ENCODE measurements around the gene NADSYN1. TPM values are rescaled to one million over a fixed set of nuclear protein-coding genes. Genes with fewer than 3 reads are reported as not detected.

The NADSYN1 gene
- total RNA-seq, 2 donors from 2014 or later: 117 to 129 TPM

- Mint-ChIP-seq H3K9me3 (no peaks in the 10 kb centered on the region), H3K4me3 (peak overlapping the region; percentile 91), H3K27ac (peak overlapping the region; percentile 45 to 93), H3K36me3 (peaks cover 9% of the 10 kb centered on the region), H3K4me1 (ENCODE audit: low read depth in 2 of 2) (peaks cover 44 to 60% of the 10 kb centered on the region in 2 donors), H3K27me3 (no peaks in the 10 kb centered on the region)
- ATAC-seq (no peak), DNase-seq (ENCODE audit: low spot score) (peak; percentile 0)
Observed at GRCh38 chr11:71450939-71451338, 2.1 kb upstream of the NADSYN1 start.

- ATAC-seq: no peak
- H3K36me3 Mint-ChIP-seq: peaks cover 8% of the 10 kb centered on the region
Observed at GRCh38 chr11:71451596-71452198, 1.3 kb upstream of the NADSYN1 start.

GRCh38 chr11:71452199-71453036, 585 bp upstream of the NADSYN1 start:
- H3K4me1 Mint-ChIP-seq (ENCODE audit: low read depth in 2 of 2): peaks cover 45 to 60% of the 10 kb centered on the region in 2 donors
- H3K27me3 Mint-ChIP-seq: no peaks in the 10 kb centered on the region
- peak overlapping the region; percentile 93 to 96 for H3K27ac Mint-ChIP-seq
- H3K36me3 Mint-ChIP-seq: peaks cover 8% of the 10 kb centered on the region
- H3K9me3 Mint-ChIP-seq: no peaks in the 10 kb centered on the region
- H3K4me3 Mint-ChIP-seq: peak overlapping the region; percentile 91
- DNase-seq (ENCODE audit: low spot score): peak; percentile 68
- peak in 1 of 2 donors; percentile 37 for ATAC-seq

More at GRCh38 chr11:71451596-71452198, 1.3 kb upstream of the NADSYN1 start:
- Mint-ChIP-seq H3K4me3 (peak overlapping the region; percentile 91), H3K27ac (peak overlapping the region; percentile 93 to 96), H3K27me3 (no peaks in the 10 kb centered on the region), H3K9me3 (no peaks in the 10 kb centered on the region), H3K4me1 (ENCODE audit: low read depth in 2 of 2) (peaks cover 50 to 65% of the 10 kb centered on the region in 2 donors)
- DNase-seq (ENCODE audit: low spot score): peak; percentile 56

GRCh38 chr11:71453918-71454304, 908 bp downstream of the NADSYN1 start:
- DNase-seq (ENCODE audit: low spot score): no peak
- ATAC-seq: no peak
- Mint-ChIP-seq H3K36me3 (peaks cover 14% of the 10 kb centered on the region), H3K4me3 (peak overlapping the region; percentile 91), H3K27me3 (no peaks in the 10 kb centered on the region), H3K27ac (peak overlapping the region; percentile 93 to 96), H3K4me1 (ENCODE audit: low read depth in 2 of 2) (peaks cover 45 to 61% of the 10 kb centered on the region in 2 donors), H3K9me3 (no peaks in the 10 kb centered on the region)

- ATAC-seq (no peak), DNase-seq (ENCODE audit: low spot score) (no peak)
- H3K4me1 Mint-ChIP-seq (ENCODE audit: low read depth in 2 of 2): peaks cover 39 to 55% of the 10 kb centered on the region in 2 donors
- no peaks in the 10 kb centered on the region for H3K9me3 Mint-ChIP-seq
- peak overlapping the region; percentile 82 for H3K4me3 Mint-ChIP-seq
- H3K27me3 Mint-ChIP-seq: no peaks in the 10 kb centered on the region
- peaks cover 15% of the 10 kb centered on the region for H3K36me3 Mint-ChIP-seq
- peak overlapping the region; percentile 35 to 50 for H3K27ac Mint-ChIP-seq
Observed at GRCh38 chr11:71454470-71455113, 1.6 kb downstream of the NADSYN1 start.

GRCh38 chr11:71456294-71456693, 3.3 kb downstream of the NADSYN1 start:
- H3K27ac Mint-ChIP-seq: no peak overlapping the region
- peak overlapping the region; percentile 9 for H3K4me3 Mint-ChIP-seq
- no peak for ATAC-seq
- DNase-seq (ENCODE audit: low spot score): no peak
- H3K4me1 Mint-ChIP-seq (ENCODE audit: low read depth in 2 of 2): peaks cover 39 to 48% of the 10 kb centered on the region in 2 donors
- H3K27me3 Mint-ChIP-seq: no peaks in the 10 kb centered on the region
- peaks cover 31% of the 10 kb centered on the region for H3K36me3 Mint-ChIP-seq
- no peaks in the 10 kb centered on the region for H3K9me3 Mint-ChIP-seq

GRCh38 chr11:71456831-71457230, 3.8 kb downstream of the NADSYN1 start:
- Mint-ChIP-seq H3K4me1 (ENCODE audit: low read depth in 2 of 2) (peaks cover 35 to 43% of the 10 kb centered on the region in 2 donors), H3K27me3 (no peaks in the 10 kb centered on the region), H3K9me3 (no peaks in the 10 kb centered on the region), H3K27ac (no peak overlapping the region), H3K4me3 (no peak overlapping the region), H3K36me3 (peaks cover 31% of the 10 kb centered on the region)
- ATAC-seq (no peak), DNase-seq (ENCODE audit: low spot score) (no peak)

GRCh38 chr11:71458146-71459070, 5.4 kb downstream of the NADSYN1 start:
- Mint-ChIP-seq H3K27me3 (no peaks in the 10 kb centered on the region), H3K4me1 (ENCODE audit: low read depth in 2 of 2) (peaks cover 32 to 34% of the 10 kb centered on the region in 2 donors), H3K9me3 (no peaks in the 10 kb centered on the region), H3K27ac (no peak overlapping the region), H3K36me3 (peaks cover 36% of the 10 kb centered on the region), H3K4me3 (no peak overlapping the region)
- no peak for DNase-seq (ENCODE audit: low spot score)
- peak in 1 of 2 donors; percentile 28 for ATAC-seq

GRCh38 chr11:71459076-71459766, 6.2 kb downstream of the NADSYN1 start:
- Mint-ChIP-seq H3K27me3 (no peaks in the 10 kb centered on the region), H3K4me3 (no peak overlapping the region), H3K27ac (no peak overlapping the region), H3K9me3 (no peaks in the 10 kb centered on the region), H3K36me3 (peaks cover 36% of the 10 kb centered on the region), H3K4me1 (ENCODE audit: low read depth in 2 of 2) (peaks cover 30 to 32% of the 10 kb centered on the region in 2 donors)
- ATAC-seq (peak; percentile 32 to 46), DNase-seq (ENCODE audit: low spot score) (no peak)

GRCh38 chr11:71459767-71460320, 6.8 kb downstream of the NADSYN1 start:
- ATAC-seq (peak in 1 of 2 donors; percentile 10), DNase-seq (ENCODE audit: low spot score) (no peak)
- Mint-ChIP-seq H3K4me3 (no peak overlapping the region), H3K36me3 (peaks cover 36% of the 10 kb centered on the region), H3K27ac (no peak overlapping the region), H3K27me3 (no peaks in the 10 kb centered on the region), H3K4me1 (ENCODE audit: low read depth in 2 of 2) (peaks cover 25 to 28% of the 10 kb centered on the region in 2 donors), H3K9me3 (no peaks in the 10 kb centered on the region)

GRCh38 chr11:71461696-71462095, 8.7 kb downstream of the NADSYN1 start:
- H3K4me3 Mint-ChIP-seq: no peak overlapping the region
- peaks cover 11 to 18% of the 10 kb centered on the region in 2 donors for H3K4me1 Mint-ChIP-seq (ENCODE audit: low read depth in 2 of 2)
- H3K27ac Mint-ChIP-seq: no peak overlapping the region
- no peaks in the 10 kb centered on the region for H3K9me3 Mint-ChIP-seq
- no peaks in the 10 kb centered on the region for H3K27me3 Mint-ChIP-seq
- ATAC-seq: no peak
- no peak for DNase-seq (ENCODE audit: low spot score)
- peaks cover 34% of the 10 kb centered on the region for H3K36me3 Mint-ChIP-seq

GRCh38 chr11:71462726-71463125, 9.7 kb downstream of the NADSYN1 start:
- no peak for ATAC-seq
- DNase-seq (ENCODE audit: low spot score): peak; percentile 13

More at GRCh38 chr11:71462726-71463125, 9.7 kb downstream of the NADSYN1 start:
- Mint-ChIP-seq H3K36me3 (peaks cover 39% of the 10 kb centered on the region), H3K27me3 (no peaks in the 10 kb centered on the region), H3K9me3 (no peaks in the 10 kb centered on the region), H3K4me1 (ENCODE audit: low read depth in 2 of 2) (peaks cover 8 to 16% of the 10 kb centered on the region in 2 donors), H3K4me3 (no peak overlapping the region), H3K27ac (no peak overlapping the region)
